Fibroblast of lung (primary cell): ENCODE data around the gene ACP6.

ENCODE experiments used
- EZH2 ChIP-seq: IDR thresholded peaks from 2 replicates; pipeline ENCODE4 v1.5.1; 2012; ENCODE audit warnings: low read length, control low read depth, mild to moderate bottlenecking; ENCODE audit errors: missing control alignments
- TF ChIP-seq, protein P1 (sequence below), 2 donors: IDR thresholded peaks in 1 of 2; conservative IDR thresholded peaks in 1 of 2; 1 replicate in 1 of 2; 2 replicates in 1 of 2; pipeline ENCODE4 v1.5.1; 2011 to 2012; ENCODE audit warnings: low read length in 2 of 2, control low read depth in 1 of 2, inconsistent platforms in 1 of 2, low read depth in 1 of 2, mild to moderate bottlenecking in 1 of 2

DNA sequence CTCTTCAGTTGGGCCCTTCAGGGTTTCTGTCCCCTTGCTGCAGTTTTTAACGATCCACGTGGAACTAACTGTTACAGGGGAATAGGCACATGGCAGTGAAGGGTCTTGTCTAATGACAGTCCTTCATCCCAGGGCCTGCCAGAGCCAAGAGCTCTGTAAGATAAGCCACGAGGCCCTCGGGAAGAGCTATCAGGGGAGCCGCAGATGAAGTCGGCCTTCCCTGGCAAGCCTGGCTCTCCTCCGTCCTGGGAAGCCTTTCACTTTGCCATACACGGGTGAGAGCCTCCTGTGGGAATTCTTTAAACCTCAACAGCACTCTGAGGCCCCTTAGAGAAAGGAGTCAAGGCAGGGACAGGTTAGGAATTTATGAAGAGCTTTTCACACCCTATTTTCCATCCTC lies 29.0 kb downstream of the ACP6 start:
- TF ChIP-seq, protein P1, sequence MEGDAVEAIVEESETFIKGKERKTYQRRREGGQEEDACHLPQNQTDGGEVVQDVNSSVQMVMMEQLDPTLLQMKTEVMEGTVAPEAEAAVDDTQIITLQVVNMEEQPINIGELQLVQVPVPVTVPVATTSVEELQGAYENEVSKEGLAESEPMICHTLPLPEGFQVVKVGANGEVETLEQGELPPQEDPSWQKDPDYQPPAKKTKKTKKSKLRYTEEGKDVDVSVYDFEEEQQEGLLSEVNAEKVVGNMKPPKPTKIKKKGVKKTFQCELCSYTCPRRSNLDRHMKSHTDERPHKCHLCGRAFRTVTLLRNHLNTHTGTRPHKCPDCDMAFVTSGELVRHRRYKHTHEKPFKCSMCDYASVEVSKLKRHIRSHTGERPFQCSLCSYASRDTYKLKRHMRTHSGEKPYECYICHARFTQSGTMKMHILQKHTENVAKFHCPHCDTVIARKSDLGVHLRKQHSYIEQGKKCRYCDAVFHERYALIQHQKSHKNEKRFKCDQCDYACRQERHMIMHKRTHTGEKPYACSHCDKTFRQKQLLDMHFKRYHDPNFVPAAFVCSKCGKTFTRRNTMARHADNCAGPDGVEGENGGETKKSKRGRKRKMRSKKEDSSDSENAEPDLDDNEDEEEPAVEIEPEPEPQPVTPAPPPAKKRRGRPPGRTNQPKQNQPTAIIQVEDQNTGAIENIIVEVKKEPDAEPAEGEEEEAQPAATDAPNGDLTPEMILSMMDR (conservative IDR thresholded peaks at IDR 0.05 in 1 of 2, IDR thresholded peaks at IDR 0.05 in 1 of 2; ENCODE audit: low read depth in 1 of 2, low read length in 2 of 2): no peak
- TF ChIP-seq EZH2: no peak
